ENCODE measurements around the gene ADGRG7.

- TF ChIP-seq, protein P1, sequence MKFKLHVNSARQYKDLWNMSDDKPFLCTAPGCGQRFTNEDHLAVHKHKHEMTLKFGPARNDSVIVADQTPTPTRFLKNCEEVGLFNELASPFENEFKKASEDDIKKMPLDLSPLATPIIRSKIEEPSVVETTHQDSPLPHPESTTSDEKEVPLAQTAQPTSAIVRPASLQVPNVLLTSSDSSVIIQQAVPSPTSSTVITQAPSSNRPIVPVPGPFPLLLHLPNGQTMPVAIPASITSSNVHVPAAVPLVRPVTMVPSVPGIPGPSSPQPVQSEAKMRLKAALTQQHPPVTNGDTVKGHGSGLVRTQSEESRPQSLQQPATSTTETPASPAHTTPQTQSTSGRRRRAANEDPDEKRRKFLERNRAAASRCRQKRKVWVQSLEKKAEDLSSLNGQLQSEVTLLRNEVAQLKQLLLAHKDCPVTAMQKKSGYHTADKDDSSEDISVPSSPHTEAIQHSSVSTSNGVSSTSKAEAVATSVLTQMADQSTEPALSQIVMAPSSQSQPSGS (CRISPR knock-in tag; IDR thresholded peaks at IDR 0.05): no peak
- no peak for TF ChIP-seq STAT6 (CRISPR knock-in tag; IDR thresholded peaks at IDR 0.05; ENCODE audit: borderline replicate concordance)
- TF ChIP-seq BRCA1 (CRISPR knock-in tag; IDR thresholded peaks at IDR 0.05): no peak
Measured at GRCh38 chr3:100702082-100702979, 92.9 kb downstream of the ADGRG7 start.
